Spleen (tissue), 7 donors: ENCODE measurements around the gene PSMF1.

Experiments used
- POLR2A ChIP-seq, 3 donors: fragments of 450-650 bp; IDR thresholded peaks; one replicate each; pipeline ENCODE4 v1.5.1; 2017; ENCODE audit warnings: antibody characterized with exemption in 3 of 3, mild to moderate bottlenecking in 1 of 3
- TF ChIP-seq, protein P1 (sequence below), 11 experiments: fragments of 200-600 bp in 7 of 11; fragments of 450-650 bp in 4 of 11; sonication (generic) in 4 of 11; IDR thresholded peaks in 8 of 11; conservative IDR thresholded peaks in 3 of 11; 1 replicate in 7 of 11; 2 replicates in 4 of 11; pipeline versions ENCODE4 v1.4.0 to v1.8.0; 2016 to 2021; ENCODE audit warnings: antibody characterized with exemption in 11 of 11, inconsistent platforms in 4 of 11, mild to moderate bottlenecking in 1 of 11
- donor health status: DM: no; HTN: no; CAD: no; lungs with moderate emphysema.
- donor health status: DM: no; HTN: no; CAD: no.
- donor health status: DM: no; HTN: no; CAD: no.

DNA sequence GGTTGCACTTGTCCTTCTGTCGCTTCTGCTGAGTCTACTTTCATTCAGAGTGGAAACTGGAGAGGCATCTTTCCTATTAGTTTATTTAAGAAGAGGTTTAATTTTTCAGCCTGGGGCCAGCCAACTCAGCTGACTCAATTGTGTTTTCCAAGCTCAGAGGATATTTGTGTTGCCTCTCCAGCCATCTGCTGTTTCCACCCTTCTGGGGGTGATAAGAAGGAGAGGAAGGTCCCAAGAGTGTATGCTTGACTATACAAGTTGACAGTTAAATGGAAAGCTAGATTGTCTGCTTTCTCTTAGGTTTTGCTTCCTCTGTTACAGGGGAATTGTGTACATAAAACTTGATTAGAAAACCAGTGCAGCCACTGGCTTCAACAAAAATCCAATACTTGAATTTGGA is 3.0 kb downstream of the PSMF1 start:
- TF ChIP-seq POLR2A (IDR thresholded peaks at IDR 0.05): no peak
- TF ChIP-seq, protein P1, sequence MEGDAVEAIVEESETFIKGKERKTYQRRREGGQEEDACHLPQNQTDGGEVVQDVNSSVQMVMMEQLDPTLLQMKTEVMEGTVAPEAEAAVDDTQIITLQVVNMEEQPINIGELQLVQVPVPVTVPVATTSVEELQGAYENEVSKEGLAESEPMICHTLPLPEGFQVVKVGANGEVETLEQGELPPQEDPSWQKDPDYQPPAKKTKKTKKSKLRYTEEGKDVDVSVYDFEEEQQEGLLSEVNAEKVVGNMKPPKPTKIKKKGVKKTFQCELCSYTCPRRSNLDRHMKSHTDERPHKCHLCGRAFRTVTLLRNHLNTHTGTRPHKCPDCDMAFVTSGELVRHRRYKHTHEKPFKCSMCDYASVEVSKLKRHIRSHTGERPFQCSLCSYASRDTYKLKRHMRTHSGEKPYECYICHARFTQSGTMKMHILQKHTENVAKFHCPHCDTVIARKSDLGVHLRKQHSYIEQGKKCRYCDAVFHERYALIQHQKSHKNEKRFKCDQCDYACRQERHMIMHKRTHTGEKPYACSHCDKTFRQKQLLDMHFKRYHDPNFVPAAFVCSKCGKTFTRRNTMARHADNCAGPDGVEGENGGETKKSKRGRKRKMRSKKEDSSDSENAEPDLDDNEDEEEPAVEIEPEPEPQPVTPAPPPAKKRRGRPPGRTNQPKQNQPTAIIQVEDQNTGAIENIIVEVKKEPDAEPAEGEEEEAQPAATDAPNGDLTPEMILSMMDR (IDR thresholded peaks at IDR 0.05 in 8 of 11, conservative IDR thresholded peaks at IDR 0.05 in 3 of 11): no peak
